ENCODE data around the gene PREPL. TPM values are rescaled to one million over a fixed set of nuclear protein-coding genes. Genes with fewer than 3 reads are reported as not detected.

Gene PREPL
- total and polyA plus RNA-seq, 9 of the 15 experiments (the other 6 are each of a cell fraction or from before 2014, with no cell fraction given), result 11.6 to 58.9 (median 27.2) TPM

GRCh38 chr2:44291281-44292248, 69.7 kb downstream of the PREPL start (continued):
- no peak for TF ChIP-seq PTRF (tag; IDR thresholded peaks at IDR 0.05)
- no peak for TF ChIP-seq GABPB2 (CRISPR knock-in tag; conservative IDR thresholded peaks at IDR 0.05)
- no peak for TF ChIP-seq BHLHE40 (IDR thresholded peaks at IDR 0.05; ENCODE audit: low read length)
- peak; percentile 49 to 76 (median 66); a peak in 5 of 6 replicates for TF ChIP-seq CTCF (IDR thresholded peaks at IDR 0.05 in 2 of 3, conservative IDR thresholded peaks at IDR 0.05 in 1 of 3; ENCODE audit: insufficient read depth in 2 of 3, low read depth in 1 of 3, low read length in 3 of 3)
- TF ChIP-seq RAD21 (CRISPR knock-in tag; conservative IDR thresholded peaks at IDR 0.05 in 1 of 2, IDR thresholded peaks at IDR 0.05 in 1 of 2), result peak; percentile 86 to 87
- no peak for TF ChIP-seq ELK3 (CRISPR knock-in tag; IDR thresholded peaks at IDR 0.05)
- no peak for TF ChIP-seq CREM (IDR thresholded peaks at IDR 0.05; ENCODE audit: low read depth)
- TF ChIP-seq, protein P1, sequence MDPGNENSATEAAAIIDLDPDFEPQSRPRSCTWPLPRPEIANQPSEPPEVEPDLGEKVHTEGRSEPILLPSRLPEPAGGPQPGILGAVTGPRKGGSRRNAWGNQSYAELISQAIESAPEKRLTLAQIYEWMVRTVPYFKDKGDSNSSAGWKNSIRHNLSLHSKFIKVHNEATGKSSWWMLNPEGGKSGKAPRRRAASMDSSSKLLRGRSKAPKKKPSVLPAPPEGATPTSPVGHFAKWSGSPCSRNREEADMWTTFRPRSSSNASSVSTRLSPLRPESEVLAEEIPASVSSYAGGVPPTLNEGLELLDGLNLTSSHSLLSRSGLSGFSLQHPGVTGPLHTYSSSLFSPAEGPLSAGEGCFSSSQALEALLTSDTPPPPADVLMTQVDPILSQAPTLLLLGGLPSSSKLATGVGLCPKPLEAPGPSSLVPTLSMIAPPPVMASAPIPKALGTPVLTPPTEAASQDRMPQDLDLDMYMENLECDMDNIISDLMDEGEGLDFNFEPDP (CRISPR knock-in tag; IDR thresholded peaks at IDR 0.05), result no peak
- no peak for TF ChIP-seq ZBTB12 (CRISPR knock-in tag; IDR thresholded peaks at IDR 0.05)
- TF ChIP-seq KAT2B (IDR thresholded peaks at IDR 0.05; ENCODE audit: low read depth, low read length), result no peak
- TF ChIP-seq ZKSCAN3 (CRISPR knock-in tag; IDR thresholded peaks at IDR 0.05), result no peak
- TF ChIP-seq GABPA (tag; conservative IDR thresholded peaks at IDR 0.05; ENCODE audit: low read depth), result 0 out of 2 replicates have a peak, but pooled peaks have one; percentile 28
- TF ChIP-seq, protein P2, sequence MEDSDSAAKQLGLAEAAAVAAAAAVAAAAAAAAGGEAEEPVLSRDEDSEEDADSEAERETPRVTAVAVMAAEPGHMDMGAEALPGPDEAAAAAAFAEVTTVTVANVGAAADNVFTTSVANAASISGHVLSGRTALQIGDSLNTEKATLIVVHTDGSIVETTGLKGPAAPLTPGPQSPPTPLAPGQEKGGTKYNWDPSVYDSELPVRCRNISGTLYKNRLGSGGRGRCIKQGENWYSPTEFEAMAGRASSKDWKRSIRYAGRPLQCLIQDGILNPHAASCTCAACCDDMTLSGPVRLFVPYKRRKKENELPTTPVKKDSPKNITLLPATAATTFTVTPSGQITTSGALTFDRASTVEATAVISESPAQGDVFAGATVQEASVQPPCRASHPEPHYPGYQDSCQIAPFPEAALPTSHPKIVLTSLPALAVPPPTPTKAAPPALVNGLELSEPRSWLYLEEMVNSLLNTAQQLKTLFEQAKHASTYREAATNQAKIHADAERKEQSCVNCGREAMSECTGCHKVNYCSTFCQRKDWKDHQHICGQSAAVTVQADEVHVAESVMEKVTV (CRISPR knock-in tag; IDR thresholded peaks at IDR 0.05), result peak; percentile 77
- TF ChIP-seq MAFG (tag; conservative IDR thresholded peaks at IDR 0.05), result no peak
- no peak for TF ChIP-seq POLR3A (IDR thresholded peaks at IDR 0.05; ENCODE audit: borderline replicate concordance, extremely low read depth, insufficient read depth, insufficient read length)
- 0 out of 2 replicates have a peak, but pooled peaks have one; percentile 22 for TF ChIP-seq SMC3 (conservative IDR thresholded peaks at IDR 0.05; ENCODE audit: insufficient read depth, low read depth, low read length)
- no peak for TF ChIP-seq JUNB (CRISPR knock-in tag; conservative IDR thresholded peaks at IDR 0.05)

Data from K562 (cell line).